Esophagus mucosa (tissue), 1 donor: ENCODE data around the gene NUB1. TPM values are rescaled to one million over a fixed set of nuclear protein-coding genes. Genes with fewer than 3 reads are reported as not detected.

Source experiments
- ATAC-seq: fragments of 200-7000 bp; cut with Tn5 transposase; one replicate; pipeline ENCODE4 v1.9.1; 2020
- total RNA-seq: library from RNA; stranded (reverse); gene quantifications from one replicate; pipeline ENCODE4 v1.2.4, GENCODE V29; 2023
- donor health status: DM: yes; HTN: yes; CAD: no.

NUB1 gene
- total RNA-seq, 1 donor from 2014 or later = 19.8 TPM

- ATAC-seq = no peak
Measured at GRCh38 chr7:151426441-151426903, 84.9 kb downstream of the NUB1 start.

DNA sequence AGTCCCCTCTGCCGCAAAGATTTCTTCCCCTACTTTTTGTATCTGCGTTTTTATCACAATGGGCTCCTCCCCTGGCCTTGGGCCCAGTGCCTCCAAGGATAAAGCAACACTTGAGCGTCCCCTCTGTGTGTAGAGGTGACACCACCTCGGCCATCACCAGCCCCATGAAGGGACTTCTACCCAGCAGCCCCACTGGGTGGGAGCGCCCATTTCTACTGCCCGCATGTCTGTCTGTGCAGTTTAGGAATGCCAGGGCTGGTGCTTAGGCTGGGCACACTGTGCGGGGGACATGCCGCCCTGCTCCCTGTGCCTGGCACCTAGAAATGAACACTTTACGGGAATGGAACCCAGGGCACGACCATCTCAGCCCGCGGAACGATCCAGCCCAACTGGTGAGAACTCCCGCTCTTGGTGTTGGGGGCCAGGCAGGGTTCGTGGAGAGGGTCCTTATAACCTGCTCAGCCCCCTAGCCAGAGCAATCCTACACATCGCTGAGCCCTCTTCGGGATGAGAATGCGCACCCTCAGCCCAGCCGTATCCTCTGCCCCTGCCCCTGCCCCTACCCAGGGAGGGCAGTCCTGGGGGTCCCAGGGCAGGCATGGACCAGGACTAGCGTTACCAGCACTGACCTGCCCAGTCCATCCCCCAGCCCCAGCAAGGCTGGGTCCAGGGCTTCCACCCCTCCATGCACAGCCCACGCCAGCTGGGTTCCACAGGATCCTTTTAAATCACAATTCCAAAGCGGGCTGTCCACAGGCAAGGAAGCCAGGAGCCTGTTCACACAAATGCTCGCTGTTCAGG is 85.5 kb downstream of the NUB1 start:
- no peak for ATAC-seq

DNA sequence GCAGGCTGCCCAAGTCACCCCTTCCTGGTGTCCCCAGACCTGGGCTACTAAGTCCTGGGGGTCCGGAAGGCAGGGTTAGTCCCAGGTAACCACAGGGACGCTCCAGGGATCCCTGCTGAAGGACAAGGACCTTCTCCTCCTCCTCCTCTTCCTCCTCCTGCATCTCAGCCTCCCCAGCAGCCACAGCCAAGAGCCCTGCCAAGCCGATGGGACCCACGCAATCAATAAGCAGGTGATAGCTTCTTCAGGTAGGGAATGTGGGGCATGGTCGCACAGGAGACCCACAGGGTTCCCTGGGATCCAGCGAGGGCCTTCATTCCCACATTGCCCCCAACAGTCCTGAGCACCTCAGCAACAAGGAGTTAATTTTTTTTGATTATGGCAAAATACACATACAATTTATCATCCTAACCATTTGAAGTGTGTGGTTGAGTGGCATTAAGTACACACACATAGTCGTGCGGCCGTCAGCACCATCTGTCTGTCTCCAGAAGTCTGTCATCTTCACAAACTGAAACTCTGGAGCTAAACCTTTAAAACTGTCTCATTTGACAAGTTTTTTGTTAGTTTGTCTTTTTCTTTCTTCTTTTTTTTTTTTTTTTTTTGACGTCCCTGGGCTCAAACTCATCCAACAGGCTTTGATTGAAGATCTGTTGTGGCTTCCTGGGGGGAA is 86.2 kb downstream of the NUB1 start:
- no peak for ATAC-seq

Other genes starting within 250 kb of the NUB1 start
- gene GBX1, start 174.1 kb upstream of the NUB1 start, total RNA-seq = not detected
- gene ASB10, start 154.6 kb upstream of the NUB1 start, total RNA-seq = not detected
- gene H2BK1, start 131.3 kb upstream of the NUB1 start, total RNA-seq = not detected
- gene ABCF2, start 114.6 kb upstream of the NUB1 start, total RNA-seq = 25.7 TPM
- 10.9 TPM for gene CHPF2, start 109.3 kb upstream of the NUB1 start, total RNA-seq
- 6.7 TPM for gene SMARCD3, start 93.1 kb upstream of the NUB1 start, total RNA-seq
- 0.48 TPM for gene WDR86, start 68.2 kb downstream of the NUB1 start, total RNA-seq
- not detected for gene CRYGN, start 98.3 kb downstream of the NUB1 start, total RNA-seq
- 48.4 TPM for gene RHEB, start 178.1 kb downstream of the NUB1 start, total RNA-seq